NCI-H345 treated with DMSO at 0.1 percent for 48 hours (cell line): ENCODE data around the gene MSTN.

ENCODE experiments used
- DNase-seq: peaks from one replicate; lab custom pipeline; 2025; ENCODE audit not compliant: unreplicated experiment; lab: John Stamatoyannopoulos, UW

MSTN gene

DNA sequence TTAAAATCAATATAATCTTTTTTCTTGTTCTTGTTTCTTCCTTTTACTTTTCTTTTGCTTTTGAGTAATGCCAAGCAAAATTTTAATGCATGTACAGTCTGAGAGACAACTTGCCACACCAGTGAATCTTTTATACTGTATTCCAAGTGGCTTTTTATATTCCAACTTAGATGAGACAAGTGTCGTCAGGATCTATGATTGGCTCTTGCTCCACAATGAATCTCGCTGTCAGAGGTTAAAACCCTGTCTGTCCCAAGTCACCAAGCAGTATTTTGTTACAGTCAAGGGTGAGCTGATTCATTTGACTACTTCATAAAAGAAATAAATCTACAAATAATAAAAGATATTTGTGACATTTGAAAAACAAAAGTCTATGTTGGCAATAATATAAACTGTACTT, at the start of gene MSTN:
MSTN (minus strand) TSS at position 129 of the 400 bp plus-strand sequence. CDS start 133 bp downstream, outside the sequence.
- no peak for DNase-seq

- DNase-seq: no peak
Measured at GRCh38 chr2:190111166-190111565, 48.6 kb upstream of the MSTN start.

DNA sequence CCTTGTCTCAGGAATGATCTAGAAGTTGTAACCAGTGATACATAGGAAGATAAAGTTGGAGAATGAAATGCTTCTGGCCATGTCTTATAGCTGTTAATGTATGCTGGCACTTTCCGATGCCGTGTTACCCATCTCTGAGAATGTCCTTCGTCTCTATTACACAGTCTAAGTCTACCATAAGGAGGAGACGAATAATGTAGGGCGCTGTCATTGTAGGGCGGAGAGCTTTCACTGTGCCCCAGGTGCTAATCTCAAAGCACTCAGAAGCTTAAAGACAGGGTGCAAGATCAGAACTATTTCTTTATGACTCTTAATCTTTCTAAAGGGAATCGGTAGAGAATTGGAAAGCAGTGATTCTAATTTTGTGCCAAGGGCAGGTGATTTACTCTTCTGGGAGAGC, 48.2 kb upstream of the MSTN start:
- no peak for DNase-seq

- DNase-seq: no peak
Measured at GRCh38 chr2:190110131-190110530, 47.6 kb upstream of the MSTN start.

- DNase-seq: no peak
Measured at GRCh38 chr2:190107409-190107808, 44.9 kb upstream of the MSTN start.

GRCh38 chr2:190106783-190107182, 44.3 kb upstream of the MSTN start:
- no peak for DNase-seq

GRCh38 chr2:190105554-190105953, 43.0 kb upstream of the MSTN start:
- DNase-seq: no peak

GRCh38 chr2:190103144-190103543, 40.6 kb upstream of the MSTN start:
- DNase-seq: no peak

- DNase-seq: no peak
Measured at GRCh38 chr2:190099890-190100697, 37.6 kb upstream of the MSTN start.

DNA sequence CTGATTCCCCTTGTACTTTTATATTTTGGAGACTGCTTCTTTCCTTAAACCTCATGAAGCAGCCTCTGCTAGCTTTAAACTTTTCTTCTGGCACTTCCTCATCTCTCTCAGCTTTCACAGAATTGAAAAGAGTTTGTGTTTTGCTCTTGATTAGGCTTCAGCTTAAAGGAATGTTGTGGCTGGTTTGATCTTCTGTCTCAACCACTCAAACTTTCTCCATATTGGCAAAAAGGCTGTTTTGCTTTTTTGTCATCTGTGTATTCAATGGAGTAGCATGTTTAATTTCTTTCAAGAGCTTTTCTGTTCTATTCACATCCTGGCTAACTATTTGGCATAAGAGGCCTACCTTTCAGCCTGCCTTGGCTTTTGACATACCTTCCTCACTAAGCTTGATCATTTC, 36.3 kb upstream of the MSTN start:
- no peak for DNase-seq

- DNase-seq: no peak
Measured at GRCh38 chr2:190097115-190097514, 34.6 kb upstream of the MSTN start.

DNA sequence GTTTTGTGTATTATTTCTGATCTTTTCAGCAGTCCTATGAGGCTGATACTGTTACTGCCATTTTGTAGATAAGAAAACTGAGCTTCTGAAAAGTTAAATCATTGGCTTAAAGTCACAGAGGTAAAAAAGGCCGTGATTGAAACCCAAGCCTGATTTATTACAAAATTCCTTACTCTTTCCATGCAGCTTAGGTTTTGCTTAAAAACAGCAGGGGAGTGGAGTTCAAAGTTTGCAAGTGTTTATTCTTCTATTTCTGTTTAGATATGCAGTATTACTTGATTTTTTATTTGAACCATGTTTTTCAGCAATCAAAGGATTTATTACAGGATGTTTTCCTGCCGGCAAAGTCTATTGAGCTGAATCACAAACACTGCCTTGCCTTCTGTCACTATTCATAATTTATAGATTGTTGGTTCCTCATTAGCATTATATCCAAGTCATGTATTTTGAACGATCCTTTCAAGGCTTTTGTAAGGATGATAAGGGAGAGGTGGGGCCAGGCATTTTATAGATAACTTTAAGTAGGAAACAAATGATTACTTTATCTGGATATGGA, 31.9 kb upstream of the MSTN start:
- no peak for DNase-seq

DNA sequence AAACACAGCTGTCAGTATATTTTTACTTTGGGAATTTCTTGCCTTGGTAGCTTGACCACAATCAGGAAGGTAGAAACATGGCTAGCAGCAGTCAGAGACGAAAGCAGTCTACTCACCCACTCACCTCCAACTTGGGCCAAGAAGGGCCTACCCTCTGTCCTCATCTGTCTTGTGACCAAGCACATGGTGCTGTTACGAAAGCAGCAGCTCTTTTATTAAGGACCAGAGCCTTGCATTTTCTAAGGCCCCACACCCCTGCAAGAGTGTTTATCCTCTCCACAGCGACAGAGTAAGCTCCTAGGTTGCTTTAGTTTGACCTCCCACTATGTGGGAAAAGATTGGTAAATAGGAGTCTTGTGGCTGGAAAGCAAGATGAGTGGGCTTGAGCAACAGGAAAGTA, 31.3 kb upstream of the MSTN start:
- no peak for DNase-seq

DNA sequence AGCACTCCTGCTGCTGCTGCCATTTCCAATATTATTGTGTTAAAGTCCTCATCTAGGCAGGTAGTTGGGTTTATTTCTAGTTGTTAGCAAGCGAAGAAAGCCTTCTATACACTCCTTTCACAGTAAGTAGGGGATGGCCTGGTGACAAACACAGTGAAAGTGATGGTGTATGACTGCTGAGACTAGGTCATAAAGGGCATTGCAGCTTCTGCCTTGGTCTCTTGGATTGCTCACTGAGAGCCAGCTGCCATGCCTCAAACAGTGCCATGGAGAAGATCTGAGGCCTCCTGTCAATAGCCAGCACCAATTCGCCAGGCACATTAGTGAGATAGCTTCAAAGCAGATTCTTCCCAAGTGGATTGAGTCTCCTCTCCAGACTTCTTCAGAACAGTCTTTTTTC, 27.6 kb upstream of the MSTN start:
- no peak for DNase-seq

GRCh38 chr2:190088917-190089316, 26.4 kb upstream of the MSTN start:
- DNase-seq: peak; percentile 40

DNA sequence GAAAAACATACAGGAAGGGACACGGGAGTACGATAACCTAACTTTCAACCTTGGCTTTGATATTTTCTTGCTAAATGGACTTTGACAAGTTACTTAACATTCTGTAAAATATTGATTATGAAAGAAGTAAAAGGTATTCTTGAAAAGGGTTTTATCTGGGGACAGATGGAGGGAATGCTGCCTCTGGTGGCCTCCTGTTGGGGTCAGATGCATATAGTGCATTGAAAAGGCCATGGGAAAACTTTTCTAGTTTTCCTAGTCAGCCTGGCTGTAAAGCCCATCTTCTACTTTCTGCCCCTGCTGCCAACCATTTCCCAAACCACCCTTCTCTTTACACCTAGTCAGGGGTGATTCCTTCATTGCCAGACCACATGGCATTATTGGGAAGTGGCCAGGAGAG, 22.2 kb upstream of the MSTN start:
- DNase-seq: no peak

GRCh38 chr2:190082118-190082517, 19.6 kb upstream of the MSTN start:
- no peak for DNase-seq

DNA sequence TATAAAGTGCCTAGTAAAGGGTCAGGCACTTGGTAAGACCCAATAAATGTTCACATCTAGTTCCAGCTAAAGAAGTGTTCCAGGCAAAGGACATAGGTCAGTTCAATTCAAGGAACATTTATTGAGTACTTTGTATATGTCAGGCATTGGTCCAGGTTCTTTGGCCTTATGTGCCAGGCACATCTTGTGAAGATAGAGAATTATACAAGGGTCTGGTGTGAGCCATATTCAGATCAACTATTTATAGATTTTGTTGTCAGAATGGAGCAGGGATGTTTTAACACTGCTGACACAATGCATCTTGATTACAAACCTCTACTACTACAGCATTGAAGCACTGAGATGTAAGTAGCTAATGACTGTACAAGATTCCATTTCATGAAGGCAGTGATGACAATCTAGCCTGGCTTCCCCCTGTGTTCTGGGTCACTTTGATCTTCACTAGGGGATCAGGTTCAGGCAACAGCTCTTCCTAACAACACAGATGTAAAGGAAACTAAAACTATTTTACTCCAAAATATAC, 18.1 kb upstream of the MSTN start:
- no peak for DNase-seq

- no peak for DNase-seq
Measured at GRCh38 chr2:190079160-190079559, 16.6 kb upstream of the MSTN start.

DNA sequence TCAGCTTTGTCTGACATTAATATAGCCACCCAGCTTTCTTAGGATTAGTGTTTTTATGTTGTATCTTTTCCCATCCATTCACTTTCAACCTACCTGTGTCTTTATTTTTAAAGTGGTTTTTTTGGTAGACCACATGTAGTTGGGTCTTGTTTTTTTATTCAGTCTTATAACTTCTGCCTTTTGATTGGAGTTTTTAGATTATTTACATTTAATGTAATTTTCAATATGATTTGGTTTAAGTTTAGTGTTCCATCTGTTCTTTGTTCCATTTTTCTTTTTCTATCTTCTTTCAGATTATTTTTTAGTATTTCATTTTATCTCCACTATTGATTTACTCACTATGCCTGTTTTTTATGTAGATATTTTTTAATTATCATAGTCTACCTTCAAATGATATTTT, 13.1 kb upstream of the MSTN start:
- no peak for DNase-seq

DNA sequence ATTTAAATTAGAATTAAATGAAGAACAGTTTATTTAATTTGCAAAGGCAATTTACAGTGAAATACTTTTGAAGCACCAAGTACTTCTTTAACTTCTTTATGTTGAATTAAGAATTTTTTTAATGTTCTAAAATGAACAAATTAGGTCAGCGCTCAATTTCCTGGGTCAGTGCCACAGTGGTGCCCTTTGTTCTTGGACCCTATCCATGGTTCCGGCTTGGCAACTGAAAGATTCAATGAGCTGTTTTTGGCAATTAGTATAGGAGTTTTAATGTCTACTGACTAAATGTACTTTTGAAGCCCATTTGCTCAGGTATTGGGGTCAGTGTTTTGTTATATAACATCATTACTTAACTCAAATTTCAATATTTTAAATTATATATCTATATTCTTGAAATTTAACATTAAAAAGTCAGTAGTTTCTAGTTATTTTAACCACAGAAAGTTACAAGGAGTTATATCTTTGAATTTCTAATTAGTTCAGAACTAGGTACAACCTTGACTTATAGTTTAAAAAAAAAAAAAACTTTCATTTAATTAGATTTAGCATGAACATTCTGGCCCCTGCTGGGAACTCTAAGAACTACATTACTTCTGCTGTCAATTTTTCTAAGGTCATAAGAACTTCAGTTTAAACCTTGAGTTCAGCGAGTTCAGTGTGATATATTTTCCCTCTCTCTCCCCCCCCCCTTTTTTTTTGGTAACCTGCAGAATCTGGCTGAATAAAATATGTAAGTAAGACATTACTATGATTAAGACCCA, 7.6 kb upstream of the MSTN start:
- peak; percentile 34 for DNase-seq

- no peak for DNase-seq
Measured at GRCh38 chr2:190068764-190069163, 6.2 kb upstream of the MSTN start.
